Activated CD4-positive, alpha-beta T cell treated with anti-CD3 and anti-CD28 coated beads, Interleukin-2, amount 50 U/mL, for 1 hour (primary cell): ENCODE data around the gene B3GALT6.
A peak's percentile ranks its signal among the peaks of the same experiment; 100 is the strongest.

Experiments
- DNase-seq: peaks from one replicate; pipeline ENCODE4 v3.0.0-alpha.2; 2020

B3GALT6 gene

DNA sequence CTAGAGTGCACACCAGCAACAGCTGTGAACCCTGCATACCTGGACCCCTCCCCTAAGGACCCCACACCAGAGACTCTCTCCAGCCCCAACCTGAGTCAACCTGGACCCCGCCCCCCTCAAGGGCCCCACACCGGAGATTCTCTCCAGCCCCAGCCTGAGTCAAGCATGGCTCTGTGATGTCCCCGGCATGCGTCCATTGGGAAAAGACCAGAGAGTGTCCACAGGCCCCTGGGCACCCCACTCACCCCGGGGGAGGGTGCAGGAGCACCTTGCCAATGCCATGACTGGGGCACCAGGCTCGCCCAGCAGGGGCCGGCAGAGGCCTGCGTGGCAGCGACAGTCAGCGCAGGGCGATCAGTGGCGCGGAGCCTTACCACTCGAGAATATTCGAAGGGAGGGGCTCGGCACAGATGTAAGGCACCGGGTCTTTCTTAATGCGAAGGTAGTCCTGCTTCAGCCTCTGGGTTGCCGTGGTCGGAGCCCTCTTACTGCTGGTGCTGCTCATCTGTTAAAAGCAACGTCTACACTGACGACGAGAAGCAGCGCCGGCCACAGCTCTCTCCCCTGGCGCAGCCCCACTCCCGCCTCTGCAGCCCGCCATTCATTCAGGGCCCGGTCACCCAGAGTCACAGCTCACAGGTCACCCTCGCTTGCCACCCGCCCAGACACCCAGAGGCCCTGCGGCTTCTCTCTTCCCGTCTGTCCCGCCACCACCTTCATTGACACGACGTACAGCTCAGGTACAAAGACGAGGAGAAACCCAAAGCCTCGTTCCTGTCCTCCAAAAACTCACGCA, 35.6 kb downstream of the B3GALT6 start:
- DNase-seq: no peak

DNA sequence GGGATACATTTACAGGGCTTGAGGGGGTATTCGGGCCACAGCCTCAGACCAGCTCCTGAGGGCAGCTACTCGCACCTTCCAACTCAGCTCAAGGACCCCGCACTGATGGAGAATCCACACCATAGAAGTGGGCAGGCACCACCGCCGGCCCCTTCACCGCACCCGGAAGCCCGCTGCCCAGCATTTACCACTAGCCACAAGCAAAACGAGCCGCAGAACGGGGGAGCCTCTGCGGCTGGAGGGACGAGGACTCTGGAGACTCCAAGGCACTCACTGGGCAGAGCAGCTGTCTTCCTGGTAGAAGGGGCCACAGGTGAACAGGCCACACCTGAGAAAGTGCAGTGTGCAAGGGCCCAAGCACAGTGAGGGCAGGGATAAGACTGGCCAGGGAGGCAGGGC, 36.2 kb downstream of the B3GALT6 start:
- DNase-seq: no peak

DNA sequence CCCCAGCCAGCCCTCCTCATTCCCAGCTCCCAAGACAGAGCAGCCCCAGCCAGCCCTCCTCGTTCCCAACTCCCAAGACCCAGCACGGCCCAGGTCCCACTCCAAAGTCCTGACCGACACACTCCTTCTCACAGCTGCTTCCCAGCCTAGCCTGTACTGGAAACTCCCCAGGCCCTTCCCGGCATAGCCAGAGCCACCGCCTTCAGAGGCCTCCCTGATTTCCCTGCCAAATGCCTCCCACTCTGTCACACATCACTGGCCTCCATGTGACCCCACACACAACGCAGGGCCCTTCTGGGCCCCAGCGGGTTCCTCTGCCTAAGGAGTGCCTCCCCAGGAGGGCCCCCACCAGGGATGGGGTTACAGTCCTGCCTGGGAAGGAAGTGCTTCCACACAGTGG, 38.8 kb downstream of the B3GALT6 start:
- DNase-seq: no peak

DNA sequence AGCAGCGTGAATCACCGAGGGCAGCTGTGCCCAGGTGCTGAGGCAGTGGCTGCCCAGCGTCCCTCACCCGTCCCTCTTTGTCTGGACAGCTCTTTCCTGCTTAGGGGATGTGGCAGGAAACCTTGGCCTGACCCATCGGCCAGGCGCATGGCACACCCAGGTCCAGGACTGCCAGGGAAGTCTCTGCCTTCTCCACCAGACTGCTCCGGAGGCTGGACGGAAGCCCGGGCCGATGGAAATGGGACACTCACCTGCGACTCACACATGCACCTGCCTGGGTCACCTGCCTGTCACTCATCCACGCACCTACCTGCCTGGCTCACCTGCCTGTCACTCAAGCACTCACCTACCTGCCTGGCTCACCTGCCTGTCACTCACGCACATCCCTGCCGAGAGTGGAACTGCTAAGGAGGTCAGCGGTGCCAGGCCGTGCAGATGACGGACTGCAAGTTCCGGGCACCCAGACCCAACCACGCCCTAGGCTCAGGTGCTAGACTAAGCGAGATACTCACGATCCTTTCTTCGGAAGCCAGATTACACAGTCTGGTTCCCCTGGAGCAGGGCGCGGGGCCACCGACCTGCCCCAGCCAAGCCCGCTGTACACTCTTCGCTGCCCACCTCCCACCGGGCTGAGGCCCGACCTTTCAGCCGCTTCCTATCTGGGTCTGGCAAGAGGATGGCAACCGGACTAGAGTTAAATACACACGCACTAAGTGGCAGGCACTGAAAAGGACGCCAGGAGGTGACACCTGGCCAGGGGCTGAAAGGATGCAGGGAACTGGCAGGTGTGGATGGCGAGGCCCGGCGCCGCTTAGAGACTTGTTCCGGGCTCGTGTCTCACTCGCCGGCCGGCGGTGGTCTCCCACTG, 40.5 kb downstream of the B3GALT6 start:
- no peak for DNase-seq

DNA sequence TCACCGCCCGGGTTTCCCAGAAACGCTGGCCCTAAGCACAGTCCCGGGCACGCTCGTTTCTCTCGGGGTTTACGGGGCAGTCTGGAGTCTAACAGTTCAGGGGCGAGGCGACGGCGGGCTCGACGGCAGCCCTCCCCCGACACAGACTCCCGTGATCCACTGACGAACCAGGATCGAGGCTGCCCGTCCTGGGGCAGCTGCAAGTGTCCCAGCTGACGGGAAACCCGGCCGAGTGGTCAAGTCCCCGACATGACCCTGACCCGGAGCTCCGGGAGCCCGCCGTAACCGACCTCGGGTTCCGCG, 41.1 kb downstream of the B3GALT6 start:
- no peak for DNase-seq

DNA sequence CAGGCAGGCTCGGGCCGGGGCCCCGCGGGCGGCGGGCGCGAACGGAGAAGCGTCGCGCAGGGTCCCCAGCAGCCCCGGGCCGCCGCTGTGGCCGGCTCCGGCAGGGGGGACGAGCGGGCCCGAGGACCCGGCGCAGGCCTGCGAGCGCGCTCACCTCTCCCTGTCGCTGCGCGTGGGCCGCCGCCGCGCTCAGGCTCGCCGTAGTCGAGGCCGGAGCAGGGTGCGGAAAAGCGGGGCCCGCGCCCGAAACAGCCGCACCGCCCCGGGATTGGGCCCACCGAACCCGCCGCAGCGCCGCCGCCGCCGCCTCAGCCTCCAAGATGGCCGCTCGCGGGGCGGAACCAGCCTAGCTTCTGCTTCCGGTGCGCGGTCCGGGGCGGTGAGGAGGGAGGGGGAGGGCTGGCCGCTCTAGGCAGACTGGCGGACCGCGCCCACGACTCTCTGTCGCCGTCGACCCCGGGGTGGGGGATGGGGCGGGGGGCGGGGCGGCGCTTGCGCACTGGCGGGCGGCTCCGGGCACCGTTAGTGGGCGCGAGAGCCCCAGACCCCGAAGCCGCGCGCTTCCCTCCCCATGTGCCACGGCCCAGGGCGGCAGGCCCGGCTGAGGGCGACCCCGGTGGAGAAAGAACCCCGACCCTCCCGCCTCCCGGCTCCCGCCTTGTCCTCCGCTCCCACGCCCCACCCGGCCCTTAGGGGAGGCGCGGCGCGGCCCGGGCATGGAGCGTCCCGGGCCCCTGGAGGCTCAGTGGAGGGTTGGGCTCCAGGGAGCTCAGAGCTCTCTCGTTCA, 41.7 kb downstream of the B3GALT6 start, which contains the start of gene UBE2J2:
Gene UBE2J2, minus strand, starts transcription at position 343 of the 787 bp plus-strand sequence. CDS start 5,862 bp downstream, outside the sequence.
- DNase-seq: peak; percentile 93

DNA sequence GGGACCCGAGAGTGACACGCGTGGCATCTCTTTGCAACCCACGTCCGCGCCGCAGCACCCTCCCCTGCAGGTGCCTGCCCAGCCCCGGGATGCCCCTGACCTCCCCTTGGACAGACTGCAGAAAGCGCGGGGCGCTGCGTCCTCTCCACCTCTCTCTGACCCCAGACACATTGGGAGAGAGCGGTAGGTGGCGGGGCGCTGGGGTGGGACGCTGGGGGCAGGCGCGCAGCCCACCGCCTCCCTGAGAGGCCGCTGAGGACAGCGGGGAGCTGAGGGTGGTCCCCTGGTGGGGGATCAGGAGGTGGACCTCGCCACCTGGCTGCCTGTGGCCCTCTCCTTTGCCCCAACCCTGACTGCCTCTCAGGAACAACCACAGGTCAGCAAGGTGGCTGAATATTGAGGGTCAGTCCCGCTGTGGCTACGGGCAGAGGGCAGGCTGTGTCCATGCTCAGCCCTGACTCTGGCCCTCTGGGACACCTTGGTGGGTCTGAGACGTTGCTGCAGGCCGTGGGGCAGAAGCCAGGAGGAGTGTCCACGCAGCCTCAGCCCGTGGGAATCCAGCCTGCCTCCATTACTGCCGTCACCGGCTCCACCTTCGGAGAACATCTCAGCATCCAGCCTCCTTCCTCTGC, 42.4 kb downstream of the B3GALT6 start:
- no peak for DNase-seq

DNA sequence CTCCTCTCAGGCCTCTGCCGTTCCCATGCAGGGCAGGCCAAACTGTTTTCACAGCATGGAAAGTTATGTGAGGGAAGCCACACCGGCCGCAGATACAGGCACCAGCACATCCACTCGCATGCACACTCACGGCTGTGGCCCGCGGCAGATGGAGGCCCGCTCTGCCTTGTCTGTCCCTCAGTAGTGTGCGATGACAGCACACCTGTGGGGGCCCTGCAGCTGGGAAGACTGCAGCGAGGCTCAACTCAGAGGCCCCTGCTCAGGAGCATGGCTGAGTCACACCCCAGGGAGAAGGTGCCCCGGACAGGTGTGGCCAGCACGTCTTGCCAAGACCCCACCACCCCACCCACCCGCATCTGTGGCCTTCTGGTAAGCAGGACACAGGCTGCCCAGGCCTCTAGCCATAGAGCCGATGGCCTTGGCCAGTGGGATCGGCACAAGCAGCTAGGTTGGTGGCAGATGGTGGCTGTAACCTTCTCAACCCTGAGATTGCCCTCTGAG, 42.9 kb downstream of the B3GALT6 start:
- DNase-seq: no peak

DNA sequence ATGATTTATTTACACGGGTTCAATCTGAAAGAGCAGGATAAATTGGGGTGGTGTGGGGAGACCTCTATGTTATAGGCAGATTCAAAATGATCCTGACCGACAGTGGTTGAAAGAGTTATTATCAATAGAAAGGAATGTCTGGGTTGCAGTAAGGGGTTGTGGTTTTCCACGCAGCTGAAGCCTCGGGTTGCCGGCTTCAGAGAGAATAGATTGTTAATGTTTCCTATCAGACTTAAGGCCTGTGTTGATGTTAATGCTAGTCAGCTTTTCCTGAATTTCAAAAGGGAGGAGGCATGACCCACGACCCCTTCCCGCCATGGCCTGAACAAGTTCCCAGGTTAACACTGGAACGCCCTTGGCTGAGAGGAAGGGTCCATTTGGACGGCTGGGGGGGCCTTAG, 43.8 kb downstream of the B3GALT6 start:
- no peak for DNase-seq

DNA sequence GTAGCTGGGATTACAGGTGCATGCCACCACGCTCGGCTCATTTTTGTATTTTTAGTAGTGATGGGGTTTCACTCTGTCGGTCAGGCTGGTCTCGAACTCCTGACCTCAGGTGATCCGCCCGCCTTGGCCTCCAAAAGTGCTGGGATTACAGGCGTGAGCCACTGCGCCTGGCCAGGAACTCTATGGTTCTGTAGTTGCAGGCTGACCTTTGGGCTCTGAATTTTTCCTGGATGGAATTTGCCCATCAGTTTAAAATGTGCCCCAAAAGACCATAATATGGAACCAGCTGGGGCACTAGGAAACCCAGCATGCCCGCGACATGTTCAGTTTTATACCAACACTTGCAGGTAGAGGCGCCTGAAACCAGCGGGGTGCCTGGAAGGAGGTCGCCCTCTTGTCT, 46.6 kb downstream of the B3GALT6 start:
- no peak for DNase-seq

DNA sequence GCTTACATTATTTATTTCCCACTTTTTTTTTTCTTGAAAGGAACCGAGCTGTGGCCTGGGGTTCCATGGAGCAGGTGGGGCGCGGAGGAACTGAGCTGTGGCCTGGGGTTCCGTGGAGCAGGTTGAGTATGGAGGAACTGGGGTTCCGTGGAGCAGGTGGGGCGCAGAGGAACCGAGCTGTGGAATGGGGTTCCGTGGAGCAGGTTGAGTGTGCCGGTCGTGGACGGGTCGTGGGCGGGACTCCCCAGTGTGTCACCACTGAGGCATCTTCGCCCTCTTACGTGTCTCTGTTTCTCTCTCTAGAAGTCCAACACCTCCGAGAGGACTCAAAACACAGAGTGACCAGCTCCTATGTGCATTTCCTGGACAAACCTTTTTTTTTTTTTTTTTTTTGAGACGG, 47.0 kb downstream of the B3GALT6 start:
- DNase-seq: no peak

DNA sequence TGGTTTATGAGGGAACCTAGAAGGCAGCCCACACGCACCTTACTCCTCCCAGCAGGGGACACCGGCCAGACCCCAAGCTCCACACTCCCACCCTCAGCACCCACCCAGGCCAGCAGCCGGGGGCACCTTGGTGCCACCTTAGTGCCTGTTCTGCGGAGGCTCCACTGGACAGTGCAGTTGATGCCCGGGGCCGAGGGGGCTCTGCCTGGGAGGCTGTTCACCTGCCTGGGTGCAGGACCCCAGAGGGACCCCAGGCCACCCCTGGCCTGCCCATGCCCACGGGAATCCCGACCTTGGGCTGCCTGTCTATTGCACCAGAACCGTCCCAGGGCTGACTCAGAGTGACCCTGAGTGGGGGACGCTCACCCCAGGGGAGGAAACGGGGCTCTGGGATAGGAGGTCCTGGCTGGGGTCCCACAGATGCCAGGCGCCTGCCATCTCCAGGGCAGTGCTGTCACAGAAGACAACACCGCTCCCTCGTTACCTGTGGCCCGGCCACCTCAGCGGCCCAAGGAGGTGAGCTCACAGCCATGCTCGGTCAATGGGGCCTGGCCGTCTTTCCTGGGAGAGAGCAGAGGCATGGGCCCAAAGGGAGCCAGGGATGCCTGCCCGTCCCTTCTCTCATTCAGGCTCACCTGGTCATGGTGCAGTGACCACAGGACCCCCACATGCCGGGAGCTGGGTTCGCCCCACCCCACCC, 48.9 kb downstream of the B3GALT6 start:
- DNase-seq: no peak

DNA sequence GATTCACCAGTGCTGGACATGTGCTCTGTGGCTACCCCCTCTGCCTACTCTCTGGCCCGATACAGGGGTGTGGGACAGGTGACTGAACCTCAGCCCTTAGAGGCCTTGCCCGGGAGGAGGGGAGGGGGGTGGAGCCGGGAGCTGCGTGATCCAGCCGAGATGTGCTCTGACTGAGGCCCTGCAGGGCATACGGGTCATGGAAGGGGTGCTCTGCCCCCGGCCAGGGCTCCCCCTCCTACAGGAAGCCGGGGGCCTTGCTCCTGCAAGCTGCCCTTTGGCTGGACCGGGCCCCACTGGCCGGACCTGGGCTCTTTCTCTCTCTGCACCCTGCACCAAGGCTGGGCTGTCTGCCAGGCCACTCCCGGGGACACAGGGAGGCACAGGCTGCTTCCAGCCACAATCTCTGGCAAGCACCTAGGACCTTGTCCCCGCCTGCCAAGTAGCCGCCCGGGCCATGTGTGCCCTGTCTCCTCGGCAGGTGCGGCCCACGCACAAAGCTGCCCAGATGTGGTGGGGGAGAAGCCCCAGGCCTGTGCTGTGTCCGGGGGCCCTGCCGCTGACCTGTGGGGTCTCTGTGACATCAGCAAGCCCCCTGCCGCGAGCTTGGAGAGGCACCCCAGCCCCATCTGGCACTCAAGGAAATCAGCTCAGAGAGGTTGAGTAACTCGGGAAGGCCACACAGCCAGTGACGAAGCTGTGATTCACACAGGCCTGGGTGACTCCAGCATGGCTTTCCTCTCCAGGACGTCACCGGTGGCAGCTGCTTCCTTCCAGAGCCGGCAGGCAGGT, 49.7 kb downstream of the B3GALT6 start:
- DNase-seq: no peak

DNA sequence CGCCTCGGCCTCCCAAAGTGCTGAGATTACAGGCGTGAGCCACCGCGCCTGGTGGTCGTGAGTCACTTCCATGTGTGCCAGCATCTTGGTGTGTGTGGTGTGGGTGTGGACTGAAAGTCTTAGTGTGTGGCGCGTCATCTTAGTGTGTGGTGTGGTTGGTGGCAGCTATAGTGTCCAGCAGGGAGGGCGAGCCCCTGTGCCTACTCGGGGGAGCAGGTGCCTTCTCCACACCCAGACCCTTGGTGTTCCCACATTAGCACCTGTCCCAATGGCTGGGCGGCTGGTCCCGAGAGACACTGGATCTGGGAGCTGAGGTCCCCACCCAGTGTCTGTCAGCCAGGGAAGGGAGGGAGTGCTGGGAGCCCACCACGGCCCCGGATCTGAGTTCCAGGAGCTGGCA, 51.0 kb downstream of the B3GALT6 start:
- no peak for DNase-seq

DNA sequence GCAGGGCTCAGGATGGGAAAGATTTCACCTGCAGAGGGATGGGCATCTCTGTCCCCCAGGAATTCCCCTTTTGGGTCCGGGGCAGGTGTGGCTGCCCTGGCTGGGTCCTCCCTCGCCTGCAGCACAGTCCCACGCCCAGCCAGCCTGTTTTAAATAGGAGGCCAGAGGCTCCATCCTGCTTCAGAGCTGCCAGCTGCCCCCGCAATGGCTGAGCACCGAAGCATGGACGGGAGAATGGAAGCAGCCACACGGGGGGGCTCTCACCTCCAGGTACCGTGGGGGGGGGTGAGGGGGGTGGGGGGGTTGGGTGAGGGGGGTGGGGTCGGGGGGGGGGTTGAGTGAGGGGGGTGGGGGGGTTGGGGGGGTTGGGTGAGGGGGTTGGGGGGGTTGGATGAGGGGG, 51.8 kb downstream of the B3GALT6 start:
- DNase-seq: no peak
